ENCODE results near the gene OPN1SW.

OPN1SW gene

GRCh38 chr7:128732521-128733277 is 42.9 kb downstream of the OPN1SW start:
- no peak for DNase-seq (ENCODE audit: low spot score)

- DNase-seq (ENCODE audit: low spot score), result no peak
Measured at GRCh38 chr7:128731184-128731583, 44.4 kb downstream of the OPN1SW start.

- DNase-seq (ENCODE audit: low spot score), result no peak
Measured at GRCh38 chr7:128729494-128729893, 46.1 kb downstream of the OPN1SW start.

GRCh38 chr7:128728598-128728997 is 47.0 kb downstream of the OPN1SW start:
- no peak for DNase-seq (ENCODE audit: low spot score)

- no peak for DNase-seq (ENCODE audit: low spot score)
Measured at GRCh38 chr7:128727239-128727638, 48.4 kb downstream of the OPN1SW start.

GRCh38 chr7:128726737-128727072 is 48.9 kb downstream of the OPN1SW start:
- DNase-seq (ENCODE audit: low spot score), result no peak

GRCh38 chr7:128726059-128726736 is 49.4 kb downstream of the OPN1SW start:
- no peak for DNase-seq (ENCODE audit: low spot score)

GRCh38 chr7:128725531-128725930 is 50.1 kb downstream of the OPN1SW start:
- DNase-seq (ENCODE audit: low spot score), result no peak

- no peak for DNase-seq (ENCODE audit: low spot score)
Measured at GRCh38 chr7:128724743-128725142, 50.9 kb downstream of the OPN1SW start.
